Astrocyte of the spinal cord (primary cell): Measurements from ENCODE around the gene SNRPF.

ENCODE experiments used
- DNase-seq: peaks from one replicate; pipeline ENCODE4 v3.0.0; 2011; ENCODE audit warnings: low read depth, low spot score
- H3K4me3 ChIP-seq: 2 replicates; pipeline ENCODE4 v1.5.1; 2011; ENCODE audit warnings: low read depth, mild to moderate bottlenecking, low read length, moderate library complexity
- in situ Hi-C: cut with HindIII; loops from 2 replicates; pipeline ENCODE4 v1.10.0; 2017; ENCODE audit warnings: low sequenced_read_pairs
- TF ChIP-seq, protein P1 (sequence below): IDR thresholded peaks from 2 replicates; pipeline ENCODE4 v1.5.1; 2012; ENCODE audit warnings: low read depth, mild to moderate bottlenecking, low read length, inconsistent platforms

SNRPF gene

DNA sequence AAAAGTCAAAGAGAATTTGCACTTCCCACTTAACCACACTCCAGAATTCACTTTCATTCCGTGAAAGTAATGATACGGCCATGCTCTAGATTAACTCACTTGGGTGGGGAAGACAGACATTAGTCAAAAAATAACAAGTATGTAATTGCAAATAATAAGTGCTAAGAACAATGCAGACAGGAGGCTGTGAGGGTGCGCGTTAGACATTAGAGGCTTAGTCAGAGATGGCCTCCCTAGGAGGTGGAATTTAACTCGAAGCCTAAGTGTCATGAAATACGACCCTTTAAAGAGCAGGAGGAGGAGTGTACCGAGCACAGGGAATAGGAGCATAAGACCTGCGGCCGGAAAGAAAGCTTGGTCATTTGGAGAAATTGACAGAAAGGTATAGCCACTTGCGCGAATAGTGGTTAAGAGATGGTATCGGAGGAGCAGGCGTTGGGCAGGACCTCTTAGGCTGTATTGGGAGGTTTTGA lies 628 bp downstream of the SNRPF start:
- TF ChIP-seq, protein P1, sequence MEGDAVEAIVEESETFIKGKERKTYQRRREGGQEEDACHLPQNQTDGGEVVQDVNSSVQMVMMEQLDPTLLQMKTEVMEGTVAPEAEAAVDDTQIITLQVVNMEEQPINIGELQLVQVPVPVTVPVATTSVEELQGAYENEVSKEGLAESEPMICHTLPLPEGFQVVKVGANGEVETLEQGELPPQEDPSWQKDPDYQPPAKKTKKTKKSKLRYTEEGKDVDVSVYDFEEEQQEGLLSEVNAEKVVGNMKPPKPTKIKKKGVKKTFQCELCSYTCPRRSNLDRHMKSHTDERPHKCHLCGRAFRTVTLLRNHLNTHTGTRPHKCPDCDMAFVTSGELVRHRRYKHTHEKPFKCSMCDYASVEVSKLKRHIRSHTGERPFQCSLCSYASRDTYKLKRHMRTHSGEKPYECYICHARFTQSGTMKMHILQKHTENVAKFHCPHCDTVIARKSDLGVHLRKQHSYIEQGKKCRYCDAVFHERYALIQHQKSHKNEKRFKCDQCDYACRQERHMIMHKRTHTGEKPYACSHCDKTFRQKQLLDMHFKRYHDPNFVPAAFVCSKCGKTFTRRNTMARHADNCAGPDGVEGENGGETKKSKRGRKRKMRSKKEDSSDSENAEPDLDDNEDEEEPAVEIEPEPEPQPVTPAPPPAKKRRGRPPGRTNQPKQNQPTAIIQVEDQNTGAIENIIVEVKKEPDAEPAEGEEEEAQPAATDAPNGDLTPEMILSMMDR = no peak
- DNase-seq = peak; percentile 39
- H3K4me3 ChIP-seq = peak overlapping the region; percentile 79
- in situ Hi-C loops = no loop called here

GRCh38 chr12:95859947-95860850 lies 1.4 kb downstream of the SNRPF start:
- H3K4me3 ChIP-seq = peak overlapping the region; percentile 79
- in situ Hi-C loops = no loop called here
- no peak for DNase-seq
- TF ChIP-seq, protein P1 = no peak

GRCh38 chr12:95862038-95862437 lies 3.3 kb downstream of the SNRPF start:
- TF ChIP-seq, protein P1 = no peak
- in situ Hi-C loops = no loop called here
- DNase-seq = no peak
- H3K4me3 ChIP-seq = no peak overlapping the region

- TF ChIP-seq, protein P1 = no peak
- in situ Hi-C loops = no loop called here
- H3K4me3 ChIP-seq = no peak overlapping the region
- no peak for DNase-seq
These were observed 4.6 kb downstream of the SNRPF start for GRCh38 chr12:95863337-95863736.

DNA sequence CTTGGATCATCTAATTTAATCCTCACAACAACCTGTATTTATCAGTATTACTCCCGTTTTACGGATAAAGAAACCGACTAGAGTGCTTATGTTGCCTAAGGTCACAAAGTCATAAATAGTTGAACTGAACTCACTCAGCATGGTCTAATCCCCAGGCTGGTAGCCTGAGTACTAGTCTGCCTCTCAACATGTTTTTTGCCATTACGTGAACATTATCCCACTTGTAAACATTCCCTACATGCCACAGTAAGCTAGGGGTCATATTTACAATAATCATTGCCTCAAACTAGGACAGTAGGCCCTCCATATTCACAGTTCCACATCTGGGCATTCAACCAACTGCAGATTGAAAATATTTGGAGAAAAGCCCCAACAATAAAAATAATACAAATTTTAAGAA lies 12.1 kb downstream of the SNRPF start:
- TF ChIP-seq, protein P1 = no peak
- in situ Hi-C loops = no loop called here
- no peak for DNase-seq
- H3K4me3 ChIP-seq = no peak overlapping the region

DNA sequence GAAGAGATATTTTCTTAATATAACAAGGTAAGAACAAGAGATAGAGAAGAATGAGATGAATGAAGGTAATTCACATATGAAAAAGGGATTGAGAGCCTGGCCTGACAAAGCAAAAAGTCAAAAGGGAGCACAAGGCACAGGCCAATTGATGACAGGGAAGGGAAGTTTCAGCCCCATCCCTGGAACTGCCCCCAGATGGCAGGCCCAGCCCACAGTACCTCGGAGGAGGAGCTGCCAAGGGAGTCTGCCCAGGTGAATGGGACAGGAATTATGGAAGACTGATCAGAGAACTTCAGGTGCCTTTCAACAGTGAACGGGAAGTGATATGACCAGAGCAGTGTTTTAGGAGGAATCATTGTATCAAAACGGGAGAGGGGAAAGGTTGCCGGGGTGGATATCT lies 15.7 kb downstream of the SNRPF start:
- TF ChIP-seq, protein P1 = no peak
- H3K4me3 ChIP-seq = no peak overlapping the region
- in situ Hi-C loops = no loop called here
- no peak for DNase-seq
